HG03432 (cell line): ENCODE results near the gene INO80C.

Experiments
- ATAC-seq: cut with Tn5 transposase; IDR thresholded peaks from one replicate; pipeline ENCODE4 v1.9.1; 2021; ENCODE audit warnings: mild to moderate bottlenecking, moderate library complexity; ENCODE audit not compliant: unreplicated experiment

INO80C gene

GRCh38 chr18:35435401-35435800, 62.4 kb downstream of the INO80C start:
- no peak for ATAC-seq

- no peak for ATAC-seq
Measured at GRCh38 chr18:35432565-35433001, 65.2 kb downstream of the INO80C start.

- no peak for ATAC-seq
Measured at GRCh38 chr18:35431374-35431741, 66.4 kb downstream of the INO80C start.

GRCh38 chr18:35430721-35431373, 66.9 kb downstream of the INO80C start:
- ATAC-seq: no peak

- no peak for ATAC-seq
Measured at GRCh38 chr18:35426786-35427185, 71.0 kb downstream of the INO80C start.

- ATAC-seq: no peak
Measured at GRCh38 chr18:35424356-35424755, 73.4 kb downstream of the INO80C start.

- no peak for ATAC-seq
Measured at GRCh38 chr18:35422237-35422636, 75.5 kb downstream of the INO80C start.

GRCh38 chr18:35418610-35419009, 79.2 kb downstream of the INO80C start:
- no peak for ATAC-seq
